Heart left ventricle (tissue), 13 donors: Measurements from ENCODE around the gene SNX11.

Experiments used
- POLR2A ChIP-seq, 2 donors: fragments of 450-650 bp; IDR thresholded peaks; one replicate each; pipeline ENCODE4 v1.6.1; 2017; ENCODE audit warnings: antibody characterized with exemption in 2 of 2, mild to moderate bottlenecking in 2 of 2, moderate library complexity in 2 of 2
- TF ChIP-seq, protein P1 (sequence below), 12 donors: fragments of 200-600 bp; sonication (generic) in 4 of 12; IDR thresholded peaks; one replicate each; pipeline versions ENCODE4 v1.5.0 to v1.8.0; 2018 to 2022; ENCODE audit warnings: antibody characterized with exemption in 12 of 12, mild to moderate bottlenecking in 5 of 12
- donor health status: ischemic (EF 13 %, LVEDD 7.1; RV severe dilation, severe dysfunction).
- donor health status: DM: no; HTN: yes; CAD: no.
- donor health status: DM: no; HTN: no; CAD: no.
- donor health status: ischemic (EF 25% LVEDD 6.9; RV normal size, moderate dysfunction).
- donor health status: ischemic (EF 25% LVEDD 5.7; RV mildly dilated, moderate dysfunction).
- donor health status: ischemic (EF 35%, LVEDD 5.7; RV mildly dilated, moderate dysfunction).
- donor health status: nonischemic (EF 11% LVEDD 7.7; RV severe dilation, severe dysfunction).
- donor health status: DM: yes; HTN: yes; CAD: no.
- donor health status: PGD.
- donor health status: ischemic (EF 29% LVEDD 5.4; RV normal size, mild dysfunction).
- donor health status: nonischemic (EF 23%, LVEDD 6.1; RV moderate dilation, normal function).

- no peak for TF ChIP-seq POLR2A (IDR thresholded peaks at IDR 0.05)
- TF ChIP-seq, protein P1, sequence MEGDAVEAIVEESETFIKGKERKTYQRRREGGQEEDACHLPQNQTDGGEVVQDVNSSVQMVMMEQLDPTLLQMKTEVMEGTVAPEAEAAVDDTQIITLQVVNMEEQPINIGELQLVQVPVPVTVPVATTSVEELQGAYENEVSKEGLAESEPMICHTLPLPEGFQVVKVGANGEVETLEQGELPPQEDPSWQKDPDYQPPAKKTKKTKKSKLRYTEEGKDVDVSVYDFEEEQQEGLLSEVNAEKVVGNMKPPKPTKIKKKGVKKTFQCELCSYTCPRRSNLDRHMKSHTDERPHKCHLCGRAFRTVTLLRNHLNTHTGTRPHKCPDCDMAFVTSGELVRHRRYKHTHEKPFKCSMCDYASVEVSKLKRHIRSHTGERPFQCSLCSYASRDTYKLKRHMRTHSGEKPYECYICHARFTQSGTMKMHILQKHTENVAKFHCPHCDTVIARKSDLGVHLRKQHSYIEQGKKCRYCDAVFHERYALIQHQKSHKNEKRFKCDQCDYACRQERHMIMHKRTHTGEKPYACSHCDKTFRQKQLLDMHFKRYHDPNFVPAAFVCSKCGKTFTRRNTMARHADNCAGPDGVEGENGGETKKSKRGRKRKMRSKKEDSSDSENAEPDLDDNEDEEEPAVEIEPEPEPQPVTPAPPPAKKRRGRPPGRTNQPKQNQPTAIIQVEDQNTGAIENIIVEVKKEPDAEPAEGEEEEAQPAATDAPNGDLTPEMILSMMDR (IDR thresholded peaks at IDR 0.05): no peak
These were observed 43.7 kb downstream of the SNX11 start for GRCh38 chr17:48151220-48151619.
